ENCODE data around the gene IZUMO4. TPM values are rescaled to one million over a fixed set of nuclear protein-coding genes. Genes with fewer than 3 reads are reported as not detected.
A peak's percentile ranks its signal among the peaks of the same experiment; 100 is the strongest.

Gene IZUMO4
- total and polyA plus RNA-seq, 8 donors = 3.5 to 22.3 (median 8.1) TPM; not detected in 3

DNA sequence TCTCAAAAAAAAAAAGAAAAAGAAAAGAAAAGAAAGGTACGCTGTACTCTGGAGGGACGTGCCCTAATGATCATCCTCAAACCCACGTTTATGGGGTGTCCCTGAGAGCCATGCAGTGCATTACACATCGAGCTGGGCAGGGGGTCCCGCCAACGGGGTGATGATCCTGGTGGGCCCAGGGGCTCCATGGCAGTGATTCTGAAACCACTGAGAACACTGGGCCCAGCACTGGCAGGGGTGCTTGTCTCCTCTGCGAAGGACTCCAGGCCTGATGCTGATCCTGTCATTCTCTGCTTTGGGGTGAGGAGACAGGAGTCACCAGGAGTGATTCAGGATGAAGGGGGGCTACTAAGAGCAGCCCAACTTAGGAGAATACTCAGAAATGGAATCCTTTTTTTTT is 19.3 kb upstream of the IZUMO4 start:
- intact Hi-C loops (cut with DNase I; ENCODE audit: low total_unique reads) = loop anchor here (10.0 kb wide), 1 partner anchor 143 kb away; no protein-coding TSS in a partner anchor
- DNase-seq = no peak
- no peak overlapping the region for H3K4me3 ChIP-seq
- WGBS, 5 donors = 88 to 95% (median 94%) methylated on average over 7 of the region's 7 CpGs
- peaks cover 0 to 56% (median 6%) of the 10 kb centered on the region in 4 donors for H3K4me1 ChIP-seq
- H3K9me3 ChIP-seq = no peaks in the 10 kb centered on the region
- TF ChIP-seq EP300 (IDR thresholded peaks at IDR 0.05) (no peak), POLR2A (IDR thresholded peaks at IDR 0.05) (no peak), POLR2AphosphoS5 (IDR thresholded peaks at IDR 0.05) (no peak)
- TF ChIP-seq, protein P1, sequence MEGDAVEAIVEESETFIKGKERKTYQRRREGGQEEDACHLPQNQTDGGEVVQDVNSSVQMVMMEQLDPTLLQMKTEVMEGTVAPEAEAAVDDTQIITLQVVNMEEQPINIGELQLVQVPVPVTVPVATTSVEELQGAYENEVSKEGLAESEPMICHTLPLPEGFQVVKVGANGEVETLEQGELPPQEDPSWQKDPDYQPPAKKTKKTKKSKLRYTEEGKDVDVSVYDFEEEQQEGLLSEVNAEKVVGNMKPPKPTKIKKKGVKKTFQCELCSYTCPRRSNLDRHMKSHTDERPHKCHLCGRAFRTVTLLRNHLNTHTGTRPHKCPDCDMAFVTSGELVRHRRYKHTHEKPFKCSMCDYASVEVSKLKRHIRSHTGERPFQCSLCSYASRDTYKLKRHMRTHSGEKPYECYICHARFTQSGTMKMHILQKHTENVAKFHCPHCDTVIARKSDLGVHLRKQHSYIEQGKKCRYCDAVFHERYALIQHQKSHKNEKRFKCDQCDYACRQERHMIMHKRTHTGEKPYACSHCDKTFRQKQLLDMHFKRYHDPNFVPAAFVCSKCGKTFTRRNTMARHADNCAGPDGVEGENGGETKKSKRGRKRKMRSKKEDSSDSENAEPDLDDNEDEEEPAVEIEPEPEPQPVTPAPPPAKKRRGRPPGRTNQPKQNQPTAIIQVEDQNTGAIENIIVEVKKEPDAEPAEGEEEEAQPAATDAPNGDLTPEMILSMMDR (IDR thresholded peaks at IDR 0.05) = no peak
- H3K27ac ChIP-seq = no peak overlapping the region
- H3K27me3 ChIP-seq = no peaks in the 10 kb centered on the region
- peaks cover 61 to 100% (median 95%) of the 10 kb centered on the region in 4 donors for H3K36me3 ChIP-seq

DNA sequence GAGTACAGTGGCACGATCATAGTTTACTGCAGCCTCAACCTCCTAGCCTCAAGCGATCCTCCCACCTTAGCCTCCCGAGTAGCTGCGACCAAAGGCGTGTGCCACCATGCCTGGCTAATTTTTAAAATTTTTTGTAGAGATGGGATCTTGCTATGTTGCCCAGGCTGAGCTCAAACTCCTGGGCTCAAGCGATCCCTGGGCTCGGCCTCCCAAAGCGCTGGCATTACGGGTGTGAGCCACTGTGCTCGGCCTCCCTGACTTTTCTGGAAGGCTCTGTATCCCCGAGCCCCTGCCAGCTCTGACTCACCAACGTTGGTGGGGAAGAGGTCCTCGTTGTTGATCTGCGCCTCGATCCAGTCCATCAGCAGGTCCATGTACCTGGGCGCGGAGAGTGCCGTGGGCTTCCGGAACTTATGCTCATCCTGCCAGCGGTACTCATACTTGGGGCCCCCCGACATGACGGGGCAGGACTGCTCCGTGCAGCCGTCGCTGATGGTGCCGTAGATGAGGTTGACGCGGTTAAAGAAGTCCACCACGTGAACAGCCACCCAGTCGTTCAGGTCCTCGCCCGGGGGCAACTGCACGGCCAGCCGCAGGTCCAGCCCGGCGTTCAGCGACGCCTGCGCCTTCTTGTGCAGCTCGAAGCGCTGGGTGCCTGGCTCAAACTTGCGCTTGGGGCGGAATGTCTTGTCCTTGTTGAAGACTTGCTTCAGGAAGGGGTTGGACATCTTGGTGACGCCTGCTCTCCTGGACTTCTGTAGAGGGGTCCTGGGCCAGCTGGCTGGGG is 18.7 kb upstream of the IZUMO4 start:
- H3K27me3 ChIP-seq = no peaks in the 10 kb centered on the region
- TF ChIP-seq POLR2A (IDR thresholded peaks at IDR 0.05) (no peak), EP300 (IDR thresholded peaks at IDR 0.05) (no peak), POLR2AphosphoS5 (IDR thresholded peaks at IDR 0.05) (no peak)
- TF ChIP-seq, protein P1 (IDR thresholded peaks at IDR 0.05) = no peak
- intact Hi-C loops (cut with DNase I; ENCODE audit: low total_unique reads) = loop anchor here (10.0 kb wide), 1 partner anchor 143 kb away; no protein-coding TSS in a partner anchor
- H3K4me3 ChIP-seq = no peak overlapping the region
- 95 to 97% (median 96%) methylated on average over 23 to 44 of the region's 44 CpGs for WGBS, 5 donors
- H3K9me3 ChIP-seq = no peaks in the 10 kb centered on the region
- no peak for DNase-seq
- H3K36me3 ChIP-seq = peaks cover 60 to 100% (median 94%) of the 10 kb centered on the region in 4 donors
- H3K27ac ChIP-seq = no peak overlapping the region
- peaks cover 0 to 62% (median 11%) of the 10 kb centered on the region in 4 donors for H3K4me1 ChIP-seq

DNA sequence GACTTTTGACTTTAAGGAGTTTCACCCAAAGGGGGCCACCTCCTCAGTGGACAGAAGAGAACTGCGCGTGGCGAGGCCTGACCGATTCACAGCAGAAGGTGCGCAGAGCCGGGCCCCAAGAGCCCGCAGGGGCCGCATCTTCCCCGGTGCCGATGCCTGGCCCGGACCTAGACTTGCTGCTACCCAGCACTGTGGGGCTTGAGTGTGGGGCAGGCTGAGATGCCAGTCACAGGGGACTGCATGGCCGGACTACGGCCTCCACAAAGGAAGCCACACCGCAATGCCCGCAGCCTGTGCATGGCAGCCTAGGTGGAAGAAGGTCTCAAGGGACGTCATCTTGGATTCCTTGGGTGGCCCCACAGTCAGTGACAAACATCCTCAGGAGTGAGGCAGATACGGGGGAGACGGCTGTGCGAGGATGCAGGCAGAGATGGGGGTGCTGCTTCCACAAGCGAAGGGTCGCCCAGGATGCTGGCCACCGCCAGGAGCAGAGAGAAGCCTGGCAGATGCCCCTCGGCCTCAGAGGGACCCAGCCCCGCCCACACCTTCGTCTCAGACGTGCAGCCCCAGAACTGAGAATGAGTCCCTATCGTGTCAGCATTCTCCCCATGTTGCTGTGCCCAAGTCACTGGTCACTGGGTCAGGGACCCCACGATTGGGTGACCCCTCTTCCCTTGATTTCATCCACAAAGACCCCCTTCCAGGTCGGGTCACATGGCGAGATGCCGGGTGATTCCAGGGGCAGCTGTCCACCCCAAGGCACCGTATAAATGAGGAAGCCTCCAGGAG is 17.4 kb upstream of the IZUMO4 start:
- no peaks in the 10 kb centered on the region for H3K27me3 ChIP-seq
- H3K4me3 ChIP-seq = no peak overlapping the region
- intact Hi-C loops (cut with DNase I; ENCODE audit: low total_unique reads) = loop anchor here (10.0 kb wide), 1 partner anchor 144 kb away; no protein-coding TSS in a partner anchor
- peaks cover 62 to 100% (median 95%) of the 10 kb centered on the region in 4 donors for H3K36me3 ChIP-seq
- TF ChIP-seq, protein P1 (IDR thresholded peaks at IDR 0.05) = no peak
- TF ChIP-seq POLR2AphosphoS5 (IDR thresholded peaks at IDR 0.05) (no peak), POLR2A (IDR thresholded peaks at IDR 0.05) (no peak), EP300 (IDR thresholded peaks at IDR 0.05) (no peak)
- no peak for DNase-seq
- no peaks in the 10 kb centered on the region for H3K9me3 ChIP-seq
- H3K27ac ChIP-seq = peak overlapping the region in 1 of 5 donors; percentile 9
- peaks cover 4 to 62% (median 18%) of the 10 kb centered on the region in 4 donors for H3K4me1 ChIP-seq
- 90 to 96% (median 94%) methylated on average over 26 to 32 of the region's 32 CpGs for WGBS, 5 donors

DNA sequence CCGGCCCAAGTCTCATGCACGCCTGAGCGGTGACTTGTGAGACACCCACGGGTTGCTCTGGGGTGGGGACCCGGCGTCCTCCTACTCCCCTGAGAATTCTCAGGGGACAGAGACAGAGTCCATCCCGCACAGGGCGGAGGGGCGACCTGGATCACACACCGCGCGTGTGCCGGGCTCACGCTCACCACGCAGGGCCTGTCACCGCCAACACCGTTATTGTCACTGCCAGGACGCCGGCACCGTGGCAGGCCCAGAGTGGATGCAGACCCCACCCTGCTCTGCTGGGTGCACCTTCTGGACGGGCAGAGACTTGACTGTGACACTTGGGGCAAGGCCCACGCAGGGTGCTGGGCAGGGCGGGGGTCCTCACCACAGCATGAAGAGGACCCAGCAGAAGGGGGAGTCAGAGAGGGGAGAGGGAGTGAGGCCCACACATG is 16.8 kb upstream of the IZUMO4 start:
- Histone ChIP-seq H3K4me1 (peaks cover 4 to 63% (median 20%) of the 10 kb centered on the region in 4 donors), H3K4me3 (no peak overlapping the region), H3K27ac (peak overlapping the region in 2 of 5 donors; percentile 9 to 17), H3K36me3 (peaks cover 61 to 98% (median 95%) of the 10 kb centered on the region in 4 donors), H3K9me3 (no peaks in the 10 kb centered on the region), H3K27me3 (no peaks in the 10 kb centered on the region)
- intact Hi-C loops (cut with DNase I; ENCODE audit: low total_unique reads) = loop anchor here (10.0 kb wide), 1 partner anchor 145 kb away; no protein-coding TSS in a partner anchor
- WGBS, 5 donors = 83 to 92% (median 89%) methylated on average over 18 to 23 of the region's 23 CpGs
- DNase-seq = no peak
- no peak for TF ChIP-seq EP300 (IDR thresholded peaks at IDR 0.05)
- TF ChIP-seq POLR2A (IDR thresholded peaks at IDR 0.05) = no peak
